Measurements from ENCODE around the gene KIF16B.

The KIF16B gene

GRCh38 chr20:16287776-16288175, 285.5 kb downstream of the KIF16B start:
- no peak overlapping the region for H3K27ac ChIP-seq
- H3K36me3 ChIP-seq: no peaks in the 10 kb centered on the region

DNA sequence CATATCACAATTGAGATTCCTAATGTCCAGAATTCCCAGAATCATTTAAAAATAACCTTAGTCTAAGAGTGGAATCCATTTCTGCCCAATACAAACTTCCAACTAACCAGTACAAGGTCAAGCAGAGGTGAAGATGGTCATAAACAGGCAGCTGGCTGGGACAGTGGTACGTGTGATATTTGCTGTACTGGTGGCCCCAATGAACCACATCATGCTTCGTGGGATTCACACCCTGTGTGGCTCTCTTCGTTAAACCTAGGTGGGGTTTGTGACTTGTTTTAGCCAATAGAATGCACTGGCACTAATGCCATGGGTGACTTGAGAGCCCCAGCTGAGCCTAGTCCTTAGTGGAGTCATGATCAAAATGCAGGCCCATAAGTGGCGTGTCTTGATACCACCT, 286.6 kb downstream of the KIF16B start:
- Histone ChIP-seq H3K36me3 (no peaks in the 10 kb centered on the region), H3K9me3 (peaks cover 4% of the 10 kb centered on the region), H3K4me1 (ENCODE audit: control insufficient read depth in 1 of 2, insufficient read depth in 1 of 2, low read depth in 1 of 2, low read length in 1 of 2) (no peaks in the 10 kb centered on the region), H3K27me3 (no peaks in the 10 kb centered on the region), H3K27ac (no peak overlapping the region), H3K4me3 (ENCODE audit: low read depth in 1 of 2, low read length in 1 of 2) (no peak overlapping the region)
- no peak for TF ChIP-seq CTCF (IDR thresholded peaks at IDR 0.05)

More at GRCh38 chr20:16287776-16288175, 285.5 kb downstream of the KIF16B start:
- TF ChIP-seq CTCF (IDR thresholded peaks at IDR 0.05): no peak
- Histone ChIP-seq H3K9me3 (peaks cover 4% of the 10 kb centered on the region), H3K4me1 (ENCODE audit: control insufficient read depth in 1 of 2, insufficient read depth in 1 of 2, low read depth in 1 of 2, low read length in 1 of 2) (no peaks in the 10 kb centered on the region), H3K4me3 (ENCODE audit: low read depth in 1 of 2, low read length in 1 of 2) (no peak overlapping the region), H3K27me3 (no peaks in the 10 kb centered on the region)

GRCh38 chr20:16284385-16285100, 288.7 kb downstream of the KIF16B start:
- Histone ChIP-seq H3K4me3 (ENCODE audit: low read depth in 1 of 2, low read length in 1 of 2) (no peak overlapping the region), H3K36me3 (no peaks in the 10 kb centered on the region), H3K4me1 (ENCODE audit: control insufficient read depth in 1 of 2, insufficient read depth in 1 of 2, low read depth in 1 of 2, low read length in 1 of 2) (no peaks in the 10 kb centered on the region), H3K27me3 (no peaks in the 10 kb centered on the region), H3K9me3 (peaks cover 4% of the 10 kb centered on the region), H3K27ac (no peak overlapping the region)
- no peak for TF ChIP-seq CTCF (IDR thresholded peaks at IDR 0.05)

GRCh38 chr20:16283978-16284377, 289.3 kb downstream of the KIF16B start:
- Histone ChIP-seq H3K27me3 (no peaks in the 10 kb centered on the region), H3K4me1 (ENCODE audit: control insufficient read depth in 1 of 2, insufficient read depth in 1 of 2, low read depth in 1 of 2, low read length in 1 of 2) (no peaks in the 10 kb centered on the region), H3K9me3 (peaks cover 4% of the 10 kb centered on the region), H3K36me3 (no peaks in the 10 kb centered on the region), H3K27ac (no peak overlapping the region), H3K4me3 (ENCODE audit: low read depth in 1 of 2, low read length in 1 of 2) (no peak overlapping the region)
- TF ChIP-seq CTCF (IDR thresholded peaks at IDR 0.05): no peak

- H3K4me1 ChIP-seq (ENCODE audit: control insufficient read depth in 1 of 2, insufficient read depth in 1 of 2, low read depth in 1 of 2, low read length in 1 of 2): no peaks in the 10 kb centered on the region
- no peak for TF ChIP-seq CTCF (IDR thresholded peaks at IDR 0.05)
These were observed 289.9 kb downstream of the KIF16B start for GRCh38 chr20:16283307-16283706.

More at GRCh38 chr20:16283307-16283706, 289.9 kb downstream of the KIF16B start:
- no peak overlapping the region for H3K4me3 ChIP-seq (ENCODE audit: low read depth in 1 of 2, low read length in 1 of 2)
- H3K36me3 ChIP-seq: no peaks in the 10 kb centered on the region
- no peak overlapping the region for H3K27ac ChIP-seq
- peaks cover 4% of the 10 kb centered on the region for H3K9me3 ChIP-seq
- H3K27me3 ChIP-seq: no peaks in the 10 kb centered on the region

All from neutrophil (primary cell).